K562 (cell line): ENCODE measurements around the gene FILIP1. TPM values are rescaled to one million over a fixed set of nuclear protein-coding genes. Genes with fewer than 3 reads are reported as not detected.

Experiments used
- HDAC2 ChIP-seq: fragments of 450-650 bp; IDR thresholded peaks from 2 replicates; pipeline ENCODE4 v1.6.1; 2016; ENCODE audit warnings: mild to moderate bottlenecking
- MCM3 ChIP-seq: fragments of 450-650 bp; IDR thresholded peaks from 2 replicates; pipeline ENCODE4 v1.6.1; 2016
- MYNN ChIP-seq, 2 experiments: sonication (generic); formaldehyde crosslinking in 1 of 2; IDR thresholded peaks; 2 replicates each; pipeline versions ENCODE4 v1.5.0 to v1.6.1; 2016 to 2020; ENCODE audit warnings: antibody characterized with exemption in 1 of 2, missing genetic modification reagents in 1 of 2
- PYGO2 ChIP-seq: fragments of 450-650 bp; IDR thresholded peaks from 2 replicates; pipeline ENCODE4 v1.6.1; 2016; ENCODE audit warnings: mild to moderate bottlenecking, missing genetic modification characterization, moderate library complexity, missing compliant biosample characterization
- SNIP1 ChIP-seq: fragments of 450-650 bp; IDR thresholded peaks from 2 replicates; pipeline ENCODE4 v1.7.1; 2017; ENCODE audit warnings: low read depth, mild to moderate bottlenecking
- TCF7 ChIP-seq: sonication (generic); IDR thresholded peaks from 2 replicates; pipeline ENCODE4 v1.6.1; 2016; ENCODE audit warnings: antibody characterized with exemption, borderline replicate concordance
- ZNF316 ChIP-seq: fragments of 450-650 bp; IDR thresholded peaks from 2 replicates; pipeline ENCODE4 v1.6.1; 2016
- polyA plus RNA-seq, 8 experiments: library from polyadenylated mRNA; depleted of rRNA in 4 of 8; stranded (reverse) in 5 of 8; unstranded in 3 of 8; fragments of >200 nt; fragmentation: Nextera tagmentation in 2 of 8; fragmentation: Illumina TruSeq in 1 of 8; extraction: Ambion mirVana in 2 of 8; extraction: Trizol in 1 of 8; gene quantifications; 2 replicates each; pipeline versions ENCODE4 v1.2.1 to v1.2.3, GENCODE V29; 2011 to 2014; ENCODE audit warnings: inconsistent platforms in 1 of 8, missing spikeins in 1 of 8
- total RNA-seq, 7 experiments: library from RNA; depleted of rRNA in 6 of 7; stranded (reverse); fragments of >200 nt in 6 of 7; fragmentation: Illumina TruSeq in 2 of 7; extraction: Trizol in 2 of 7; gene quantifications; 2 replicates each; pipeline versions ENCODE4 v1.2.1 to v1.2.3, GENCODE V29; 2011 to 2021; ENCODE audit warnings: low replicate concordance in 1 of 7
- TF ChIP-seq, protein P1 (sequence below): fragments of 250-450 bp; sonication (Bioruptor Pico); IDR thresholded peaks from 2 replicates; pipeline ENCODE4 v1.5.0; 2021; ENCODE audit warnings: mild to moderate bottlenecking, borderline replicate concordance
- TF ChIP-seq, protein P2 (sequence below): sonication (generic); formaldehyde crosslinking; IDR thresholded peaks from 2 replicates; pipeline ENCODE4 v1.8.0; 2022; ENCODE audit warnings: mild to moderate bottlenecking, missing genetic modification reagents
- TF ChIP-seq, protein P3 (sequence below): fragments of 200-400 bp; formaldehyde crosslinking; IDR thresholded peaks from 2 replicates; pipeline ENCODE4 v1.6.1; 2017; ENCODE audit warnings: mild to moderate bottlenecking, low read depth, low read length, moderate library complexity

FILIP1 gene
- total and polyA plus RNA-seq, 9 of the 15 experiments (the other 6 are each of a cell fraction or from before 2014, with no cell fraction given), result 0.03 to 0.25 (median 0.10) TPM; not detected in 1

DNA sequence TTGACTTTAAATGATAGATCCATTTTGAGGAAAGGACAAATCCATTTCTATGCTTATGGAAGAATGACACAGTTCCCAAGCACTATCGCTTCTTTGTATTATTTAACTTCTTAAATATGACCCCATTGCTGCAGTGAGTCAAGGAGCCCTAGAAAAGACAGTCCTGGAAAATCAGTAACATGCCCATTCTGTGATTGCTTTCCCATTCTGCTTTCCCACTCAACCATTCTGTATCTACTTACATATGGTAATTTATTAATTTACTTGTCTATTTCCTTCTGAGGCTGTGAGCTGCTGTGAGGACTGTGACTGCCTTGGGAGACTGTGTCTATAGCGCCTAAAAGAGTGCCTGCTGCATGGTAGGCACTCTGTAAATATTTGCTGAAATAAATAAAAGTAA is 123.6 kb downstream of the FILIP1 start (continued):
- TF ChIP-seq, protein P1, sequence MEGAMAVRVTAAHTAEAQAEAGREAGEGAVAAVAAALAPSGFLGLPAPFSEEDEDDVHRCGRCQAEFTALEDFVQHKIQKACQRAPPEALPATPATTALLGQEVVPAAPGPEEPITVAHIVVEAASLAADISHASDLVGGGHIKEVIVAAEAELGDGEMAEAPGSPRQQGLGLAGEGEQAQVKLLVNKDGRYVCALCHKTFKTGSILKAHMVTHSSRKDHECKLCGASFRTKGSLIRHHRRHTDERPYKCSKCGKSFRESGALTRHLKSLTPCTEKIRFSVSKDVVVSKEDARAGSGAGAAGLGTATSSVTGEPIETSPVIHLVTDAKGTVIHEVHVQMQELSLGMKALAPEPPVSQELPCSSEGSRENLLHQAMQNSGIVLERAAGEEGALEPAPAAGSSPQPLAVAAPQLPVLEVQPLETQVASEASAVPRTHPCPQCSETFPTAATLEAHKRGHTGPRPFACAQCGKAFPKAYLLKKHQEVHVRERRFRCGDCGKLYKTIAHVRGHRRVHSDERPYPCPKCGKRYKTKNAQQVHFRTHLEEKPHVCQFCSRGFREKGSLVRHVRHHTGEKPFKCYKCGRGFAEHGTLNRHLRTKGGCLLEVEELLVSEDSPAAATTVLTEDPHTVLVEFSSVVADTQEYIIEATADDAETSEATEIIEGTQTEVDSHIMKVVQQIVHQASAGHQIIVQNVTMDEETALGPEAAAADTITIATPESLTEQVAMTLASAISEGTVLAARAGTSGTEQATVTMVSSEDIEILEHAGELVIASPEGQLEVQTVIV (CRISPR knock-in tag), result no peak
- no peak for TF ChIP-seq HDAC2
- TF ChIP-seq, protein P2, sequence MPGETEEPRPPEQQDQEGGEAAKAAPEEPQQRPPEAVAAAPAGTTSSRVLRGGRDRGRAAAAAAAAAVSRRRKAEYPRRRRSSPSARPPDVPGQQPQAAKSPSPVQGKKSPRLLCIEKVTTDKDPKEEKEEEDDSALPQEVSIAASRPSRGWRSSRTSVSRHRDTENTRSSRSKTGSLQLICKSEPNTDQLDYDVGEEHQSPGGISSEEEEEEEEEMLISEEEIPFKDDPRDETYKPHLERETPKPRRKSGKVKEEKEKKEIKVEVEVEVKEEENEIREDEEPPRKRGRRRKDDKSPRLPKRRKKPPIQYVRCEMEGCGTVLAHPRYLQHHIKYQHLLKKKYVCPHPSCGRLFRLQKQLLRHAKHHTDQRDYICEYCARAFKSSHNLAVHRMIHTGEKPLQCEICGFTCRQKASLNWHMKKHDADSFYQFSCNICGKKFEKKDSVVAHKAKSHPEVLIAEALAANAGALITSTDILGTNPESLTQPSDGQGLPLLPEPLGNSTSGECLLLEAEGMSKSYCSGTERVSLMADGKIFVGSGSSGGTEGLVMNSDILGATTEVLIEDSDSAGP, result no peak
- TF ChIP-seq PYGO2 (tag), result no peak
- TF ChIP-seq MCM3, result no peak
- TF ChIP-seq SNIP1, result no peak
- no peak for TF ChIP-seq TCF7
- TF ChIP-seq, protein P3, sequence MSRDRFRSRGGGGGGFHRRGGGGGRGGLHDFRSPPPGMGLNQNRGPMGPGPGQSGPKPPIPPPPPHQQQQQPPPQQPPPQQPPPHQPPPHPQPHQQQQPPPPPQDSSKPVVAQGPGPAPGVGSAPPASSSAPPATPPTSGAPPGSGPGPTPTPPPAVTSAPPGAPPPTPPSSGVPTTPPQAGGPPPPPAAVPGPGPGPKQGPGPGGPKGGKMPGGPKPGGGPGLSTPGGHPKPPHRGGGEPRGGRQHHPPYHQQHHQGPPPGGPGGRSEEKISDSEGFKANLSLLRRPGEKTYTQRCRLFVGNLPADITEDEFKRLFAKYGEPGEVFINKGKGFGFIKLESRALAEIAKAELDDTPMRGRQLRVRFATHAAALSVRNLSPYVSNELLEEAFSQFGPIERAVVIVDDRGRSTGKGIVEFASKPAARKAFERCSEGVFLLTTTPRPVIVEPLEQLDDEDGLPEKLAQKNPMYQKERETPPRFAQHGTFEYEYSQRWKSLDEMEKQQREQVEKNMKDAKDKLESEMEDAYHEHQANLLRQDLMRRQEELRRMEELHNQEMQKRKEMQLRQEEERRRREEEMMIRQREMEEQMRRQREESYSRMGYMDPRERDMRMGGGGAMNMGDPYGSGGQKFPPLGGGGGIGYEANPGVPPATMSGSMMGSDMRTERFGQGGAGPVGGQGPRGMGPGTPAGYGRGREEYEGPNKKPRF, result no peak
- no peak for TF ChIP-seq ZNF316
- TF ChIP-seq MYNN (IDR thresholded peaks at IDR 0.05), result no peak
- TF ChIP-seq MYNN (CRISPR knock-in tag; IDR thresholded peaks at IDR 0.05), result no peak
- TF ChIP-seq, all 486 proteins: peak for 0
